Measurements from ENCODE around the gene PEX16. TPM values are rescaled to one million over a fixed set of nuclear protein-coding genes. Genes with fewer than 3 reads are reported as not detected.

Gene PEX16
- total RNA-seq, 1 donor from 2014 or later = 12.8 TPM

- peak; percentile 90 for DNase-seq (ENCODE audit: low spot score)
Observed at GRCh38 chr11:45899448-45900174, 18.1 kb downstream of the PEX16 start.

- DNase-seq (ENCODE audit: low spot score) = no peak
Observed at GRCh38 chr11:45899086-45899447, 18.6 kb downstream of the PEX16 start.

GRCh38 chr11:45897556-45897955, 20.1 kb downstream of the PEX16 start:
- DNase-seq (ENCODE audit: low spot score) = no peak

GRCh38 chr11:45896422-45896984, 21.2 kb downstream of the PEX16 start:
- DNase-seq (ENCODE audit: low spot score) = no peak

GRCh38 chr11:45895553-45896259, 22.0 kb downstream of the PEX16 start:
- no peak for DNase-seq (ENCODE audit: low spot score)

- DNase-seq (ENCODE audit: low spot score) = no peak
Observed at GRCh38 chr11:45894555-45895247, 23.0 kb downstream of the PEX16 start.

GRCh38 chr11:45892856-45893255, 24.8 kb downstream of the PEX16 start:
- no peak for DNase-seq (ENCODE audit: low spot score)

GRCh38 chr11:45890886-45891550, 26.7 kb downstream of the PEX16 start:
- DNase-seq (ENCODE audit: low spot score) = no peak

GRCh38 chr11:45889966-45890365, 27.7 kb downstream of the PEX16 start:
- no peak for DNase-seq (ENCODE audit: low spot score)

GRCh38 chr11:45889555-45889954, 28.1 kb downstream of the PEX16 start:
- DNase-seq (ENCODE audit: low spot score) = no peak

- no peak for DNase-seq (ENCODE audit: low spot score)
Observed at GRCh38 chr11:45887587-45887986, 30.1 kb downstream of the PEX16 start.

- no peak for DNase-seq (ENCODE audit: low spot score)
Observed at GRCh38 chr11:45886816-45887520, 30.7 kb downstream of the PEX16 start.

GRCh38 chr11:45885921-45886721, 31.6 kb downstream of the PEX16 start:
- no peak for DNase-seq (ENCODE audit: low spot score)

GRCh38 chr11:45885274-45885920, 32.3 kb downstream of the PEX16 start, which contains the start of gene MAPK8IP1:
TSS of gene MAPK8IP1 (plus strand) at chr11:45885651. CDS start at chr11:45885821, 170 bp downstream.
- no peak for DNase-seq (ENCODE audit: low spot score)

GRCh38 chr11:45884596-45885185, 33.0 kb downstream of the PEX16 start:
- DNase-seq (ENCODE audit: low spot score) = no peak

- DNase-seq (ENCODE audit: low spot score) = no peak
Observed at GRCh38 chr11:45881708-45882368, 35.8 kb downstream of the PEX16 start.

- no peak for DNase-seq (ENCODE audit: low spot score)
Observed at GRCh38 chr11:45880772-45881570, 36.7 kb downstream of the PEX16 start.

Data from umbilical cord (tissue), 2 donors.